NCI-H1105 treated with DMSO at 0.1 percent for 48 hours (cell line): ENCODE data around the gene ACOT8.

Experiments
- DNase-seq: peaks from one replicate; lab custom pipeline; 2025; lab: John Stamatoyannopoulos, UW

Gene ACOT8

DNA sequence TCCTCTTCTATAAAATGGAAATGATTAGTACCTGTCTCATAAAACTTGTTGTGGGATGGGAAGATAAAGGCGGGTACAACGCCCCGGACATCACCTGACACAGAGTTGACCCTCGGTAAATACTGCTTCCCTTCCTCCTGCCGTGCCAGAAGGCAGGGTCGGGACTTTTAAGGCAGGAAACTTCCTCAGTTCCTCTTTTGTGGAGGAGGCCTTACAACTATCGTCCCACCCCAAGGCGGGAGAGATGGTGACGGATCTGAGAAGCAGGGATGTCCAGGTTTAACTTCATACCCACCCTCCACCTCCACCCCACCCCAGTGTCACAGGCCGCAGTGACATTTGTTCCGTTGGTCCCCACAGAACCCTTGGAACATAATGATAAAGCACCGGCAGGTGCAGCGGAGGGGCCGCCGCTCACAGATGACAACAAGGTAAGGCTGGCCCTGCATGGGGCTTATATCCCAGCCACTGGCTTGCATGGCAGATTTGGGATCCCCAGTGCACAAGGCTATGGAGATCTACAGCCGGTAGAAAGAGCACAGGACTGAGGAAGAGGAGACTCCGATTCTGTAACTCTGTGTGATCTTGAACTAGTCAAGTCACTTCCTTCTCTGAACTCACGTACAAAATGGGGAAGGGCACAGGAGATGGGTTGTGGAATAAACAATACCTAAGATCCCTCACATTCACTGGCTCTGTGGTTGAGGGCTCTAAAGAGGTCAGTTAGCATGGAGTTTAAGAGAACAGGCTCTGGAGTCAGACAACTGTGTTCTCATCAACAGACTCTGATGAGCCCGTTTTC lies 64.7 kb downstream of the ACOT8 start:
- no peak for DNase-seq
